ENCODE results near the gene LHX3.

- TF ChIP-seq CTCF (conservative IDR thresholded peaks at IDR 0.05 in 1 of 2, IDR thresholded peaks at IDR 0.05 in 1 of 2; ENCODE audit: low read depth in 1 of 2, low read length in 2 of 2) (no peak), EZH2 (IDR thresholded peaks at IDR 0.05; ENCODE audit: low read length, missing control alignments) (no peak)
Measured at GRCh38 chr9:136229096-136230065, 24.5 kb upstream of the LHX3 start.
